HEK293 (cell line): ENCODE results near the gene TM6SF1.

Experiments used
- CTCF ChIA-PET: fragments of 350-600 bp; formaldehyde crosslinking; extraction: SDS; loops from one replicate; lab custom pipeline; 2021; ENCODE audit warnings: antibody characterized with exemption; lab: Yijun Ruan, JAX
- POLR2A ChIA-PET: fragments of 300-600 bp; formaldehyde crosslinking; extraction: SDS; loops from one replicate; lab custom pipeline; 2020; ENCODE audit warnings: antibody characterized with exemption, inconsistent platforms; lab: Yijun Ruan, JAX
- H3K27ac ChIP-seq: fragments of 200-500 bp; sonication (Bioruptor generic); 2 replicates; pipeline ENCODE4 v1.5.1; 2014; ENCODE audit warnings: low read depth, low read length, control low read depth, inconsistent platforms; ENCODE audit errors: extremely low read depth
- H3K36me3 ChIP-seq, 2 experiments: fragments of 200-500 bp in 1 of 2; sonication (Bioruptor generic) in 1 of 2; 1 replicate in 1 of 2; 2 replicates in 1 of 2; pipeline ENCODE4 v1.5.1; 2014 to 2017; ENCODE audit warnings: inconsistent platforms in 2 of 2, low read length in 2 of 2; ENCODE audit not compliant: control insufficient read depth in 2 of 2, insufficient read depth in 1 of 2
- H3K4me1 ChIP-seq: fragments of 200-500 bp; sonication (Bioruptor generic); 2 replicates; pipeline ENCODE4 v1.5.1; 2014; ENCODE audit warnings: mild to moderate bottlenecking, low read length, inconsistent platforms; ENCODE audit not compliant: control insufficient read depth, insufficient read depth
- H3K4me3 ChIP-seq: 2 replicates; pipeline ENCODE4 v1.5.1; 2011; ENCODE audit warnings: low read depth, mild to moderate bottlenecking, control low read depth, low read length, moderate library complexity
- H3K9me3 ChIP-seq: fragments of 200-500 bp; sonication (Bioruptor generic); 2 replicates; pipeline ENCODE4 v1.5.1; 2014; ENCODE audit warnings: low read depth, low read length, inconsistent platforms; ENCODE audit not compliant: control insufficient read depth, insufficient read depth
- GLIS1 ChIP-seq: fragments of 450-650 bp; formaldehyde crosslinking; IDR thresholded peaks from 2 replicates; pipeline ENCODE4 v1.5.1; 2016; ENCODE audit warnings: missing biosample characterization, missing genetic modification characterization
- IKZF3 ChIP-seq: fragments of 450-650 bp; IDR thresholded peaks from 2 replicates; pipeline ENCODE4 v1.5.0; 2018; ENCODE audit warnings: missing biosample characterization, mild to moderate bottlenecking, missing genetic modification characterization, moderate library complexity
- PATZ1 ChIP-seq: fragments of 450-650 bp; formaldehyde crosslinking; IDR thresholded peaks from 2 replicates; pipeline ENCODE4 v1.5.1; 2016; ENCODE audit warnings: missing biosample characterization, missing genetic modification characterization
- SP2 ChIP-seq: fragments of 450-650 bp; formaldehyde crosslinking; IDR thresholded peaks from 2 replicates; pipeline ENCODE4 v1.5.1; 2016; ENCODE audit warnings: missing biosample characterization, missing genetic modification characterization
- YY1 ChIP-seq: fragments of 450-650 bp; formaldehyde crosslinking; IDR thresholded peaks from 2 replicates; pipeline ENCODE4 v1.5.1; 2018; ENCODE audit warnings: missing biosample characterization, missing genetic modification characterization
- ZFHX2 ChIP-seq: fragments of 450-650 bp; formaldehyde crosslinking; conservative IDR thresholded peaks from 2 replicates; pipeline ENCODE4 v1.5.1; 2016; ENCODE audit warnings: missing biosample characterization, missing genetic modification characterization
- ZFP37 ChIP-seq: fragments of 450-650 bp; formaldehyde crosslinking; IDR thresholded peaks from 2 replicates; pipeline ENCODE4 v1.5.1; 2016; ENCODE audit warnings: missing biosample characterization, missing genetic modification characterization
- ZNF112 ChIP-seq: fragments of 450-650 bp; formaldehyde crosslinking; IDR thresholded peaks from 2 replicates; pipeline ENCODE4 v1.5.0; 2017; ENCODE audit warnings: missing biosample characterization, missing genetic modification characterization
- ZNF114 ChIP-seq: fragments of 450-650 bp; formaldehyde crosslinking; IDR thresholded peaks from 2 replicates; pipeline ENCODE4 v1.5.0; 2017; ENCODE audit warnings: missing biosample characterization, missing genetic modification characterization
- ZNF132 ChIP-seq: fragments of 450-650 bp; formaldehyde crosslinking; IDR thresholded peaks from 2 replicates; pipeline ENCODE4 v1.5.1; 2017; ENCODE audit warnings: missing biosample characterization, missing genetic modification characterization, borderline replicate concordance
- ZNF157 ChIP-seq: fragments of 450-650 bp; formaldehyde crosslinking; IDR thresholded peaks from 2 replicates; pipeline ENCODE4 v1.5.1; 2016; ENCODE audit warnings: missing biosample characterization, missing genetic modification characterization
- ZNF16 ChIP-seq: fragments of 450-650 bp; formaldehyde crosslinking; IDR thresholded peaks from 2 replicates; pipeline ENCODE4 v1.5.1; 2016; ENCODE audit warnings: low read depth, missing biosample characterization, missing genetic modification characterization
- ZNF23 ChIP-seq: fragments of 450-650 bp; formaldehyde crosslinking; IDR thresholded peaks from 2 replicates; pipeline ENCODE4 v1.5.1; 2016; ENCODE audit warnings: missing biosample characterization, missing genetic modification characterization, borderline replicate concordance
- ZNF311 ChIP-seq: fragments of 450-650 bp; formaldehyde crosslinking; IDR thresholded peaks from 2 replicates; pipeline ENCODE4 v1.5.1; 2017; ENCODE audit warnings: missing biosample characterization, missing genetic modification characterization, borderline replicate concordance
- ZNF391 ChIP-seq: fragments of 450-650 bp; formaldehyde crosslinking; IDR thresholded peaks from 2 replicates; pipeline ENCODE4 v1.5.1; 2016; ENCODE audit warnings: low read depth, missing biosample characterization, missing genetic modification characterization, borderline replicate concordance
- ZNF423 ChIP-seq: fragments of 450-650 bp; formaldehyde crosslinking; IDR thresholded peaks from 2 replicates; pipeline ENCODE4 v1.5.1; 2016; ENCODE audit warnings: missing biosample characterization, missing genetic modification characterization
- ZNF558 ChIP-seq: fragments of 450-650 bp; formaldehyde crosslinking; IDR thresholded peaks from 2 replicates; pipeline ENCODE4 v1.5.1; 2016; ENCODE audit warnings: missing biosample characterization, missing genetic modification characterization
- ZNF585B ChIP-seq: fragments of 450-650 bp; formaldehyde crosslinking; IDR thresholded peaks from 2 replicates; pipeline ENCODE4 v1.5.1; 2016; ENCODE audit warnings: missing biosample characterization, missing genetic modification characterization
- ZNF747 ChIP-seq: fragments of 450-650 bp; formaldehyde crosslinking; IDR thresholded peaks from 2 replicates; pipeline ENCODE4 v1.5.1; 2016; ENCODE audit warnings: missing biosample characterization, missing genetic modification characterization
- ZXDB ChIP-seq: fragments of 450-650 bp; formaldehyde crosslinking; IDR thresholded peaks from 2 replicates; pipeline ENCODE4 v1.5.1; 2016; ENCODE audit warnings: missing biosample characterization, missing genetic modification characterization
- TF ChIP-seq, protein P1 (sequence below): fragments of 450-650 bp; formaldehyde crosslinking; IDR thresholded peaks from 2 replicates; pipeline ENCODE4 v1.5.1; 2016; ENCODE audit warnings: missing biosample characterization, missing genetic modification characterization, borderline replicate concordance
- TF ChIP-seq, protein P2 (sequence below): fragments of 450-650 bp; formaldehyde crosslinking; IDR thresholded peaks from 2 replicates; pipeline ENCODE4; 2016; ENCODE audit warnings: missing biosample characterization, missing genetic modification characterization

The TM6SF1 gene

DNA sequence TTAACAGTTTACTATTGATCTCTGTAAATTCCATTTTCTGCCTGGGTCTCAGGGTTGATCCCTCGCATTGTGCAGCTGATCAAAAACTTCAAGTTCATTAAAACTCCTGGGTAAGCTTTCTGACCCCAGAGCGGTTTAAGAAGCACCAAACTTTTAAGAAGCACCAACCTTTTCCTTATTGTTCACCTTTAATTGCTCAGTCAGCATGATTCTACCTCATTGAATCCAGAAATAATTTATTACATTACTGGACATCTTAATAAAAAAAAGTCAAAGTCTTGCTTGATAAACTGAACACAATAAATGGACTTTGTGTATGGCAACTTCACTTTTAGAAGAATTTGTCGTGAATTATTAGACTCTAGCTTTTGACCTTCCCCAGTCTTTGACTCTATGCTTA lies 53.3 kb downstream of the TM6SF1 start:
- ChIA-PET POLR2A (no interaction called here), CTCF (no interaction called here)
- peaks cover 19 to 37% of the 10 kb centered on the region in 2 experiments for H3K36me3 ChIP-seq
- no peak overlapping the region for H3K27ac ChIP-seq
- H3K9me3 ChIP-seq = no peaks in the 10 kb centered on the region
- TF ChIP-seq ZNF423 (tag by site-specific recombination) (no peak), ZNF311 (tag by site-specific recombination) (no peak), GLIS1 (tag by site-specific recombination) (no peak), ZNF132 (tag by site-specific recombination) (no peak), ZFHX2 (tag by site-specific recombination) (no peak), ZNF114 (tag by site-specific recombination) (no peak), PATZ1 (no peak)
- TF ChIP-seq, protein P1, sequence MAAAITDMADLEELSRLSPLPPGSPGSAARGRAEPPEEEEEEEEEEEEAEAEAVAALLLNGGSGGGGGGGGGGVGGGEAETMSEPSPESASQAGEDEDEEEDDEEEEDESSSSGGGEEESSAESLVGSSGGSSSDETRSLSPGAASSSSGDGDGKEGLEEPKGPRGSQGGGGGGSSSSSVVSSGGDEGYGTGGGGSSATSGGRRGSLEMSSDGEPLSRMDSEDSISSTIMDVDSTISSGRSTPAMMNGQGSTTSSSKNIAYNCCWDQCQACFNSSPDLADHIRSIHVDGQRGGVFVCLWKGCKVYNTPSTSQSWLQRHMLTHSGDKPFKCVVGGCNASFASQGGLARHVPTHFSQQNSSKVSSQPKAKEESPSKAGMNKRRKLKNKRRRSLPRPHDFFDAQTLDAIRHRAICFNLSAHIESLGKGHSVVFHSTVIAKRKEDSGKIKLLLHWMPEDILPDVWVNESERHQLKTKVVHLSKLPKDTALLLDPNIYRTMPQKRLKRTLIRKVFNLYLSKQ (tag by site-specific recombination) = no peak
- TF ChIP-seq, protein P2, sequence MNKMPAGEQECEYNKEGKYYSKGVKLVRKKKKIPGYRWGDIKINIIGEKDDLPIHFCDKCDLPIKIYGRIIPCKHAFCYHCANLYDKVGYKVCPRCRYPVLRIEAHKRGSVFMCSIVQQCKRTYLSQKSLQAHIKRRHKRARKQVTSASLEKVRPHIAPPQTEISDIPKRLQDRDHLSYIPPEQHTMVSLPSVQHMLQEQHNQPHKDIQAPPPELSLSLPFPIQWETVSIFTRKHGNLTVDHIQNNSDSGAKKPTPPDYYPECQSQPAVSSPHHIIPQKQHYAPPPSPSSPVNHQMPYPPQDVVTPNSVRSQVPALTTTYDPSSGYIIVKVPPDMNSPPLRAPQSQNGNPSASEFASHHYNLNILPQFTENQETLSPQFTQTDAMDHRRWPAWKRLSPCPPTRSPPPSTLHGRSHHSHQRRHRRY (tag by site-specific recombination) = no peak
- no peak overlapping the region for H3K4me3 ChIP-seq
- no peaks in the 10 kb centered on the region for H3K4me1 ChIP-seq

DNA sequence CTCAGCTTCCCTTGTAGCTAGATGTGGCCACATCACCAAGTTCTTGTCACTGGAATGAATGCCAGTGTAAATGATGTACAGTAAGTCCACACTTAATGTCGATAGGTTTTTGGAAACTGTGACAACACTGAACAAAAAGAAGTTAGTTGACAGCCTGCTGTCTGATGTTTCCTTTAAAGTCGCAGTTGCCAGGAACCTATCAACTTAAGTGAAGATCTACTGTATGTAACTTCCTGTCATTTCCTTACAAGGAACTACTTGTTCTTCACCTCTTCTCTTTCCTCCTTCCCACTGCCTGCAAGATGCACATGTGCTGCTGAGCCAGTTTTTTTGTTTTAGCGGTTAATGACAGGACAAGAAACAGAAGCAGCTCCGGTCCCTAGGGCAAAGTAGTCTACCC lies 55.6 kb downstream of the TM6SF1 start:
- H3K9me3 ChIP-seq = no peaks in the 10 kb centered on the region
- H3K4me1 ChIP-seq = no peaks in the 10 kb centered on the region
- H3K4me3 ChIP-seq = no peak overlapping the region
- ChIA-PET POLR2A (interaction anchor here (1.2 kb wide), 1 partner anchor 623 kb away, joined by 3 read pairs; the partner anchor contains the start of gene RPS17), CTCF (no interaction called here)
- H3K36me3 ChIP-seq = peaks cover 5 to 14% of the 10 kb centered on the region in 2 experiments
- H3K27ac ChIP-seq = no peak overlapping the region
- no peak for TF ChIP-seq ZNF157 (tag by site-specific recombination)
- no peak for TF ChIP-seq ZNF391 (tag by site-specific recombination)
- TF ChIP-seq ZNF23 = no peak
- no peak for TF ChIP-seq ZFP37 (tag by site-specific recombination)
- TF ChIP-seq ZNF747 (tag by site-specific recombination) = no peak
- no peak for TF ChIP-seq YY1
- no peak for TF ChIP-seq ZXDB (tag by site-specific recombination)
- TF ChIP-seq SP2 (tag by site-specific recombination) = no peak
- no peak for TF ChIP-seq ZNF16 (tag by site-specific recombination)
- no peak for TF ChIP-seq ZNF112 (tag by site-specific recombination)
- no peak for TF ChIP-seq ZNF585B (tag by site-specific recombination)
- no peak for TF ChIP-seq ZNF558 (tag by site-specific recombination)
- no peak for TF ChIP-seq IKZF3
